WTC11 (cell line): ENCODE measurements around the gene SYT13. TPM values are rescaled to one million over a fixed set of nuclear protein-coding genes. Genes with fewer than 3 reads are reported as not detected.

ENCODE experiments used
- ATAC-seq: fragments of 200-7000 bp; cut with Tn5 transposase; 2 replicates; pipeline ENCODE4 v1.10.0; 2021; ENCODE audit warnings: mild to moderate bottlenecking, moderate library complexity
- CTCF ChIA-PET: fragments of 300-600 bp; sonication (Branson Sonifier 250); formaldehyde crosslinking; loops from one replicate; lab custom pipeline; 2021; ENCODE audit warnings: antibody characterized with exemption; lab: Charles Lee
- POLR2A ChIA-PET: fragments of 350-600 bp; sonication (Branson Sonifier 250); formaldehyde crosslinking; loops from one replicate; lab custom pipeline; 2021; ENCODE audit warnings: antibody characterized with exemption; lab: Charles Lee
- DNase-seq: peaks from one replicate; pipeline ENCODE4 v3.0.0; 2021; ENCODE audit warnings: low spot score
- H3K27ac Mint-ChIP-seq: 2 replicates; pipeline ENCODE4 v1.8.0; 2021; ENCODE audit warnings: mixed read lengths
- H3K27me3 Mint-ChIP-seq: 2 replicates; pipeline ENCODE4 v1.8.0; 2021; ENCODE audit warnings: low read depth, mild to moderate bottlenecking, moderate library complexity, mixed read lengths
- H3K36me3 Mint-ChIP-seq: 2 replicates; pipeline ENCODE4 v1.8.0; 2021; ENCODE audit warnings: mixed read lengths
- H3K4me1 Mint-ChIP-seq: 2 replicates; pipeline ENCODE4 v1.8.0; 2022; ENCODE audit warnings: mixed read lengths
- H3K4me3 Mint-ChIP-seq: 2 replicates; pipeline ENCODE4 v1.8.0; 2021; ENCODE audit warnings: mild to moderate bottlenecking, moderate library complexity, mixed read lengths
- H3K9me3 Mint-ChIP-seq: 2 replicates; pipeline ENCODE4 v1.8.0; 2021; ENCODE audit warnings: mixed read lengths
- EMX1 ChIP-seq: fragments of 250-450 bp; sonication (Bioruptor Pico); IDR thresholded peaks from 2 replicates; pipeline ENCODE4 v1.8.0; 2021; ENCODE audit warnings: mild to moderate bottlenecking
- ESRRA ChIP-seq: sonication (generic); formaldehyde crosslinking; IDR thresholded peaks from 2 replicates; pipeline ENCODE4 v1.8.1; 2022; ENCODE audit warnings: mild to moderate bottlenecking, missing genetic modification reagents, borderline replicate concordance
- FOXJ3 ChIP-seq: sonication (generic); formaldehyde crosslinking; IDR thresholded peaks from 2 replicates; pipeline ENCODE4 v1.9.0; 2021; ENCODE audit warnings: missing genetic modification reagents, mild to moderate bottlenecking, borderline replicate concordance
- GTF2I ChIP-seq: fragments of 250-450 bp; sonication (Bioruptor Pico); conservative IDR thresholded peaks from 2 replicates; pipeline ENCODE4 v1.4.0; 2021; ENCODE audit warnings: mild to moderate bottlenecking
- KAT7 ChIP-seq: sonication (generic); formaldehyde crosslinking; IDR thresholded peaks from 2 replicates; pipeline ENCODE4 v1.8.1; 2023; ENCODE audit warnings: missing genetic modification reagents, mild to moderate bottlenecking, borderline replicate concordance
- NR2C2 ChIP-seq: sonication (generic); formaldehyde crosslinking; IDR thresholded peaks from 2 replicates; pipeline ENCODE4 v1.8.0; 2022; ENCODE audit warnings: mild to moderate bottlenecking, missing genetic modification reagents
- ZNF671 ChIP-seq: fragments of 250-450 bp; sonication (Bioruptor Pico); IDR thresholded peaks from 2 replicates; pipeline ENCODE4 v1.8.0; 2021; ENCODE audit warnings: mild to moderate bottlenecking
- total RNA-seq: library from RNA; stranded (reverse); gene quantifications from 3 replicates; pipeline ENCODE4 v1.2.3, GENCODE V29; 2021
- TF ChIP-seq, protein P1 (sequence below): sonication (generic); formaldehyde crosslinking; IDR thresholded peaks from 2 replicates; pipeline ENCODE4 v1.8.0; 2022; ENCODE audit warnings: missing genetic modification reagents
- TF ChIP-seq, protein P2 (sequence below): sonication (generic); formaldehyde crosslinking; IDR thresholded peaks from 2 replicates; pipeline ENCODE4 v1.8.1; 2023; ENCODE audit warnings: mild to moderate bottlenecking, moderate library complexity, missing genetic modification reagents
- TF ChIP-seq, protein P3 (sequence below): sonication (generic); formaldehyde crosslinking; IDR thresholded peaks from 2 replicates; pipeline ENCODE4 v1.8.0; 2022; ENCODE audit warnings: mild to moderate bottlenecking, missing genetic modification reagents
- TF ChIP-seq, protein P4 (sequence below): sonication (generic); formaldehyde crosslinking; IDR thresholded peaks from 2 replicates; pipeline ENCODE4 v1.8.0; 2022; ENCODE audit warnings: mild to moderate bottlenecking, missing genetic modification reagents

Gene SYT13
- total RNA-seq, 1 experiment from 2014 or later, result 10.8 TPM

DNA sequence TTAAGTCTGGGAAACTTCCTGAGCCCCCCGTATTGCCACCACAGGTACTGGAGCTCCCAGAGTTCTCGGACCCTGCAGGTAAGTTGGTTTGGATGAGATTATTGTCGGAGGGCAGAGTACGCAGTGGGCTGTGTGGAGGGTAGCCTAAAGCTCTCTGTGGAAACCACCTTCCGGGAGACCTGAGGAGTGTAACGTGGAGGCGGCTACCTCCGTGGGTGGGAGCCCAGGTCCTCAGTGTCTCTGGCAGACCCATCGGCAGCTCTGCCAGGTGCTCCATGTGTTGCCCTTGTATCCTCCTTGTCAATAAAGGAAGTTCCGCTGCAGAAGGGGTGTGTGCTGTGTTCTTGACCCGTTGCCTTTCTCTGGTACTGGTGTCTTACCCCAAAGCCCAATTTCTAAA, 61.4 kb downstream of the SYT13 start:
- no peak for ATAC-seq
- TF ChIP-seq NR2C2 (CRISPR knock-in tag) (no peak), FOXJ3 (CRISPR knock-in tag) (no peak)
- no peak overlapping the region for H3K4me3 Mint-ChIP-seq
- CTCF ChIA-PET, result interaction anchor here (1.7 kb wide), 1 partner anchor 9 kb away, joined by 5 read pairs; no protein-coding TSS in a partner anchor
- DNase-seq, result no peak
- POLR2A ChIA-PET, result no interaction called here
- H3K9me3 Mint-ChIP-seq, result no peaks in the 10 kb centered on the region
- H3K27me3 Mint-ChIP-seq, result no peaks in the 10 kb centered on the region
- H3K36me3 Mint-ChIP-seq, result peaks cover 23% of the 10 kb centered on the region
- H3K27ac Mint-ChIP-seq, result no peak overlapping the region
- no peaks in the 10 kb centered on the region for H3K4me1 Mint-ChIP-seq

DNA sequence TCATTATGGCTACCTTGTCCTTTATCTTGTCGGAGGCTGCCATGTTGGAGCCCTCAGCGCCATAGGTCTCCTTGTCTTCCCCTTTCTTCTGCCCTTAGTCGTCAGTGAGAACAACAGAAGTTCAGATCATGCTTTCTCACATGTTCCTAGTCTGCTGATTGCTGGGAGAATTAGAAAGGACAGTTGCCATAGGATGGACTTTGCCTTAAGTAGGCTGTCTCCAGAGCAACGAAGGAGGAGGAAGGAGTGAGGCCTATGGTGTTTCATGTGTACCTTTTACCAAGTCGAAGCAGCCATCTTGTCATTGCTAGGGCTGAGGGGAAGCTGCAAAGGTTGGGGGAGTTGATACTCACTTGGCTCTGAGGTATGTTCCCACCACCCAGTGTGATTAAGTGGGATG, 62.6 kb downstream of the SYT13 start:
- ChIA-PET CTCF (interaction anchor here (1.7 kb wide), 1 partner anchor 10 kb away, joined by 5 read pairs; no protein-coding TSS in a partner anchor), POLR2A (no interaction called here)
- no peak for DNase-seq
- Mint-ChIP-seq H3K9me3 (no peaks in the 10 kb centered on the region), H3K4me3 (no peak overlapping the region), H3K36me3 (peaks cover 23% of the 10 kb centered on the region), H3K27me3 (no peaks in the 10 kb centered on the region), H3K27ac (no peak overlapping the region), H3K4me1 (no peaks in the 10 kb centered on the region)
- TF ChIP-seq, protein P1, sequence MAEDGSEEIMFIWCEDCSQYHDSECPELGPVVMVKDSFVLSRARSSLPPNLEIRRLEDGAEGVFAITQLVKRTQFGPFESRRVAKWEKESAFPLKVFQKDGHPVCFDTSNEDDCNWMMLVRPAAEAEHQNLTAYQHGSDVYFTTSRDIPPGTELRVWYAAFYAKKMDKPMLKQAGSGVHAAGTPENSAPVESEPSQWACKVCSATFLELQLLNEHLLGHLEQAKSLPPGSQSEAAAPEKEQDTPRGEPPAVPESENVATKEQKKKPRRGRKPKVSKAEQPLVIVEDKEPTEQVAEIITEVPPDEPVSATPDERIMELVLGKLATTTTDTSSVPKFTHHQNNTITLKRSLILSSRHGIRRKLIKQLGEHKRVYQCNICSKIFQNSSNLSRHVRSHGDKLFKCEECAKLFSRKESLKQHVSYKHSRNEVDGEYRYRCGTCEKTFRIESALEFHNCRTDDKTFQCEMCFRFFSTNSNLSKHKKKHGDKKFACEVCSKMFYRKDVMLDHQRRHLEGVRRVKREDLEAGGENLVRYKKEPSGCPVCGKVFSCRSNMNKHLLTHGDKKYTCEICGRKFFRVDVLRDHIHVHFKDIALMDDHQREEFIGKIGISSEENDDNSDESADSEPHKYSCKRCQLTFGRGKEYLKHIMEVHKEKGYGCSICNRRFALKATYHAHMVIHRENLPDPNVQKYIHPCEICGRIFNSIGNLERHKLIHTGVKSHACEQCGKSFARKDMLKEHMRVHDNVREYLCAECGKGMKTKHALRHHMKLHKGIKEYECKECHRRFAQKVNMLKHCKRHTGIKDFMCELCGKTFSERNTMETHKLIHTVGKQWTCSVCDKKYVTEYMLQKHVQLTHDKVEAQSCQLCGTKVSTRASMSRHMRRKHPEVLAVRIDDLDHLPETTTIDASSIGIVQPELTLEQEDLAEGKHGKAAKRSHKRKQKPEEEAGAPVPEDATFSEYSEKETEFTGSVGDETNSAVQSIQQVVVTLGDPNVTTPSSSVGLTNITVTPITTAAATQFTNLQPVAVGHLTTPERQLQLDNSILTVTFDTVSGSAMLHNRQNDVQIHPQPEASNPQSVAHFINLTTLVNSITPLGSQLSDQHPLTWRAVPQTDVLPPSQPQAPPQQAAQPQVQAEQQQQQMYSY (CRISPR knock-in tag), result no peak
- TF ChIP-seq, protein P2, sequence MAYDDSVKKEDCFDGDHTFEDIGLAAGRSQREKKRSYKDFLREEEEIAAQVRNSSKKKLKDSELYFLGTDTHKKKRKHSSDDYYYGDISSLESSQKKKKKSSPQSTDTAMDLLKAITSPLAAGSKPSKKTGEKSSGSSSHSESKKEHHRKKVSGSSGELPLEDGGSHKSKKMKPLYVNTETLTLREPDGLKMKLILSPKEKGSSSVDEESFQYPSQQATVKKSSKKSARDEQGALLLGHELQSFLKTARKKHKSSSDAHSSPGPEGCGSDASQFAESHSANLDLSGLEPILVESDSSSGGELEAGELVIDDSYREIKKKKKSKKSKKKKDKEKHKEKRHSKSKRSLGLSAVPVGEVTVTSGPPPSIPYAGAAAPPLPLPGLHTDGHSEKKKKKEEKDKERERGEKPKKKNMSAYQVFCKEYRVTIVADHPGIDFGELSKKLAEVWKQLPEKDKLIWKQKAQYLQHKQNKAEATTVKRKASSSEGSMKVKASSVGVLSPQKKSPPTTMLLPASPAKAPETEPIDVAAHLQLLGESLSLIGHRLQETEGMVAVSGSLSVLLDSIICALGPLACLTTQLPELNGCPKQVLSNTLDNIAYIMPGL, result no peak
- TF ChIP-seq, protein P3, sequence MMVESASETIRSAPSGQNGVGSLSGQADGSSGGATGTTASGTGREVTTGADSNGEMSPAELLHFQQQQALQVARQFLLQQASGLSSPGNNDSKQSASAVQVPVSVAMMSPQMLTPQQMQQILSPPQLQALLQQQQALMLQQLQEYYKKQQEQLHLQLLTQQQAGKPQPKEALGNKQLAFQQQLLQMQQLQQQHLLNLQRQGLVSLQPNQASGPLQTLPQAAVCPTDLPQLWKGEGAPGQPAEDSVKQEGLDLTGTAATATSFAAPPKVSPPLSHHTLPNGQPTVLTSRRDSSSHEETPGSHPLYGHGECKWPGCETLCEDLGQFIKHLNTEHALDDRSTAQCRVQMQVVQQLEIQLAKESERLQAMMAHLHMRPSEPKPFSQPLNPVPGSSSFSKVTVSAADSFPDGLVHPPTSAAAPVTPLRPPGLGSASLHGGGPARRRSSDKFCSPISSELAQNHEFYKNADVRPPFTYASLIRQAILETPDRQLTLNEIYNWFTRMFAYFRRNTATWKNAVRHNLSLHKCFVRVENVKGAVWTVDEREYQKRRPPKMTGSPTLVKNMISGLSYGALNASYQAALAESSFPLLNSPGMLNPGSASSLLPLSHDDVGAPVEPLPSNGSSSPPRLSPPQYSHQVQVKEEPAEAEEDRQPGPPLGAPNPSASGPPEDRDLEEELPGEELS, result no peak
- TF ChIP-seq KAT7, result no peak
- TF ChIP-seq, protein P4, sequence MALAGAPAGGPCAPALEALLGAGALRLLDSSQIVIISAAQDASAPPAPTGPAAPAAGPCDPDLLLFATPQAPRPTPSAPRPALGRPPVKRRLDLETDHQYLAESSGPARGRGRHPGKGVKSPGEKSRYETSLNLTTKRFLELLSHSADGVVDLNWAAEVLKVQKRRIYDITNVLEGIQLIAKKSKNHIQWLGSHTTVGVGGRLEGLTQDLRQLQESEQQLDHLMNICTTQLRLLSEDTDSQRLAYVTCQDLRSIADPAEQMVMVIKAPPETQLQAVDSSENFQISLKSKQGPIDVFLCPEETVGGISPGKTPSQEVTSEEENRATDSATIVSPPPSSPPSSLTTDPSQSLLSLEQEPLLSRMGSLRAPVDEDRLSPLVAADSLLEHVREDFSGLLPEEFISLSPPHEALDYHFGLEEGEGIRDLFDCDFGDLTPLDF, result no peak
- no peak for ATAC-seq

DNA sequence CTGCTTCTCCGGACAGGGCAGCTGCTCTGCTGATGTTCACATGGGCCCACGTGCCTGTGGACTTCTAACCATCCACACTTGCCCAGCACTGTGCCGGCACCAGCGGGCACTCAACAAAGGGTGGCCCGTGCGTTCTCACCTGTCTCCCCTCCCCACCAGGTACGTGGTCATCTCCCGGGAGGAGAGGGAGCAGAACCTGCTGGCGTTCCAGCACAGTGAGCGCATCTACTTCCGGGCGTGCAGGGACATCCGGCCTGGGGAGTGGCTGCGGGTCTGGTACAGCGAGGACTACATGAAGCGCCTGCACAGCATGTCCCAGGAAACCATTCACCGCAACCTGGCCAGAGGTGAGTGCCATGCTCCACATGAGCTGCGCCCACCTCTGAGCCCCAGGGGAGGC, 66.7 kb downstream of the SYT13 start:
- TF ChIP-seq EMX1 (CRISPR knock-in tag), result no peak
- no peak for TF ChIP-seq ZNF671 (CRISPR knock-in tag)
- no peak for TF ChIP-seq GTF2I (CRISPR knock-in tag)
- no peak for TF ChIP-seq ESRRA (CRISPR knock-in tag)
- no peak for ATAC-seq
- Mint-ChIP-seq H3K9me3 (no peaks in the 10 kb centered on the region), H3K27ac (no peak overlapping the region), H3K4me3 (no peak overlapping the region), H3K27me3 (no peaks in the 10 kb centered on the region; the same call in 1 of the 2 replicates), H3K36me3 (peaks cover 4% of the 10 kb centered on the region), H3K4me1 (no peaks in the 10 kb centered on the region)
- CTCF ChIA-PET, result interaction anchor here (2.1 kb wide), 1 partner anchor 14 kb away, joined by 8 read pairs; no protein-coding TSS in a partner anchor
- no peak for DNase-seq
- POLR2A ChIA-PET, result no interaction called here
